Mesenchymal stem cell (in vitro differentiated cells and primary cell): ENCODE measurements around the gene IPP.

ENCODE experiments used
- DNase-seq: peaks from one replicate; pipeline ENCODE4 v3.0.0-alpha.2; 2013
- H2AFZ ChIP-seq: one replicate; pipeline ENCODE4 v1.6.1; 2013; ENCODE audit warnings: low read depth, mild to moderate bottlenecking, control low read depth, inconsistent platforms, low read length, moderate library complexity
- H2AK5ac ChIP-seq: 2 replicates; pipeline ENCODE4 v1.6.1; 2013; ENCODE audit warnings: low read length, moderate library complexity, mild to moderate bottlenecking, inconsistent platforms; ENCODE audit not compliant: severe bottlenecking
- H2BK120ac ChIP-seq: one replicate; pipeline ENCODE4 v1.6.1; 2013; ENCODE audit warnings: low read depth, mild to moderate bottlenecking, inconsistent platforms, low read length, moderate library complexity
- H2BK12ac ChIP-seq, 2 experiments: one replicate each; pipeline ENCODE4 v1.6.1; 2013; ENCODE audit warnings: inconsistent platforms in 2 of 2, low read length in 2 of 2, mild to moderate bottlenecking in 2 of 2, moderate library complexity in 2 of 2, control low read depth in 1 of 2
- H2BK15ac ChIP-seq: one replicate; pipeline ENCODE4 v1.6.1; 2013; ENCODE audit warnings: mild to moderate bottlenecking, low read depth, inconsistent platforms; ENCODE audit not compliant: poor library complexity, severe bottlenecking
- H2BK5ac ChIP-seq: 2 replicates; pipeline ENCODE4 v1.6.1; 2013; ENCODE audit warnings: low read depth, mild to moderate bottlenecking, low read length, control low read depth, inconsistent platforms; ENCODE audit not compliant: poor library complexity, severe bottlenecking
- H3K14ac ChIP-seq, 2 experiments: one replicate each; pipeline ENCODE4 v1.6.1; 2013; ENCODE audit warnings: inconsistent platforms in 2 of 2, low read length in 2 of 2, control low read depth in 1 of 2, mild to moderate bottlenecking in 1 of 2, moderate library complexity in 1 of 2
- H3K18ac ChIP-seq, 2 experiments: one replicate each; pipeline ENCODE4 v1.6.1; 2013; ENCODE audit warnings: inconsistent platforms in 2 of 2, low read length in 2 of 2, control low read depth in 1 of 2, low read depth in 1 of 2, mild to moderate bottlenecking in 1 of 2
- H3K23ac ChIP-seq, 2 experiments: one replicate each; pipeline ENCODE4 v1.6.1; 2013; ENCODE audit warnings: inconsistent platforms in 2 of 2, low read length in 2 of 2, mild to moderate bottlenecking in 2 of 2, moderate library complexity in 2 of 2, control low read depth in 1 of 2
- H3K27ac ChIP-seq: 2 replicates; pipeline ENCODE4 v1.5.1; 2013; ENCODE audit warnings: mild to moderate bottlenecking, moderate library complexity, low read length, control low read depth, inconsistent platforms; ENCODE audit not compliant: poor library complexity, severe bottlenecking
- H3K27me3 ChIP-seq, 2 experiments: 2 replicates each; pipeline versions ENCODE4 v1.6.1 to v1.7.0; 2013; ENCODE audit warnings: low read length in 2 of 2, mild to moderate bottlenecking in 2 of 2, moderate library complexity in 2 of 2, control low read depth in 1 of 2, inconsistent platforms in 1 of 2; ENCODE audit not compliant: control insufficient read depth in 1 of 2, insufficient read depth in 1 of 2
- H3K36me3 ChIP-seq, 2 experiments: 2 replicates each; pipeline versions ENCODE4 v1.6.1 to v1.7.0; 2013; ENCODE audit warnings: low read length in 2 of 2, control low read depth in 1 of 2, inconsistent platforms in 1 of 2, low read depth in 1 of 2, mild to moderate bottlenecking in 1 of 2; ENCODE audit not compliant: insufficient read depth in 2 of 2, control insufficient read depth in 1 of 2
- H3K4ac ChIP-seq, 2 experiments: one replicate each; pipeline ENCODE4 v1.6.1; 2013; ENCODE audit warnings: inconsistent platforms in 2 of 2, low read length in 2 of 2, mild to moderate bottlenecking in 2 of 2, moderate library complexity in 2 of 2, control low read depth in 1 of 2, low read depth in 1 of 2
- H3K4me1 ChIP-seq: 2 replicates; pipeline ENCODE4 v1.6.1; 2013; ENCODE audit warnings: low read depth, low read length, control low read depth; ENCODE audit not compliant: control insufficient read depth, insufficient read depth
- H3K4me2 ChIP-seq: 2 replicates; pipeline ENCODE4 v1.6.1; 2013; ENCODE audit warnings: low read length, mild to moderate bottlenecking, inconsistent platforms; ENCODE audit not compliant: poor library complexity, severe bottlenecking
- H3K4me3 ChIP-seq, 2 experiments: 2 replicates each; pipeline versions ENCODE4 v1.5.1 to v1.7.0; 2013; ENCODE audit warnings: low read length in 2 of 2, mild to moderate bottlenecking in 2 of 2, control low read depth in 1 of 2, low read depth in 1 of 2; ENCODE audit not compliant: insufficient read depth in 1 of 2
- H3K79me1 ChIP-seq: replicated peaks from 2 replicates; pipeline ENCODE4 v1.6.1; 2013; ENCODE audit warnings: mild to moderate bottlenecking, control low read depth, low read length, inconsistent platforms; ENCODE audit not compliant: poor library complexity, severe bottlenecking
- H3K9ac ChIP-seq: 2 replicates; pipeline ENCODE4 v1.7.0; 2013; ENCODE audit warnings: mild to moderate bottlenecking, low read length, moderate library complexity
- H3K9me3 ChIP-seq: 2 replicates; pipeline ENCODE4 v1.7.0; 2013; ENCODE audit warnings: mild to moderate bottlenecking, low read length; ENCODE audit not compliant: control insufficient read depth
- H4K8ac ChIP-seq: one replicate; pipeline ENCODE4 v1.6.1; 2013; ENCODE audit warnings: inconsistent platforms, mild to moderate bottlenecking, low read length, moderate library complexity
- H4K91ac ChIP-seq: one replicate; pipeline ENCODE4 v1.6.1; 2013; ENCODE audit warnings: mild to moderate bottlenecking, low read length, inconsistent platforms
- WGBS: methylation state at CpG from one replicate; pipeline ENCODE4 v1.1.7; 2013; ENCODE audit warnings: mixed read lengths; 5-methylcytosine and 5-hydroxymethylcytosine counted together

The IPP gene

DNA sequence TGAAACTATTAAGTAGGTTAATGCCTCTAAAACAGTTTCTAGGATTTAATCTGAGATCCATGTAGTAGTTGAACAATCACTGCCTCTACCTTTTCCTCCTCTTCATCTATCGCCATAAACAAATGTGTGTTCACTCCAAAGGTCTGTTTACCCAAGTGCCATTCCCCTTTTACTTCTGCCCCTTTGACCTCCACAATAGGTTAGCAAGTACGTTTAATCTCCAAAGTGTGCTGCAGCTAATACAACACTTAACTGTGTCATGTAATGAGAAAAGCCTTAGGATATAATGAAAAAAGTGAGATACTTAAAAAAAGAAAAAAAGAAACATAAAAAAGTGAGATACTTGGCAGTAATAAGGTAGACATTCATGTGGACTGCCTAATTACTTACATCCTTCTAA lies 92.3 kb downstream of the IPP start:
- no peak overlapping the region for H2BK120ac ChIP-seq
- H2BK5ac ChIP-seq = no peak overlapping the region
- H3K14ac ChIP-seq = no peak overlapping the region
- H3K4ac ChIP-seq = no peak overlapping the region
- H3K27me3 ChIP-seq = no peaks in the 10 kb centered on the region
- H4K91ac ChIP-seq = no peak overlapping the region
- no peak overlapping the region for H3K27ac ChIP-seq
- 93% methylated on average over 1 of the region's 2 CpGs for WGBS
- no peak overlapping the region for H4K8ac ChIP-seq
- no peak overlapping the region for H2BK15ac ChIP-seq
- H2BK12ac ChIP-seq = no peak overlapping the region
- no peak overlapping the region for H2AFZ ChIP-seq
- H3K4me3 ChIP-seq = no peak overlapping the region
- no peaks in the 10 kb centered on the region for H3K9me3 ChIP-seq
- H3K18ac ChIP-seq = no peak overlapping the region
- H3K4me1 ChIP-seq = no peaks in the 10 kb centered on the region
- H3K79me1 ChIP-seq = peaks cover 29% of the 10 kb centered on the region
- no peak overlapping the region for H3K23ac ChIP-seq
- DNase-seq = no peak
- no peak overlapping the region for H2AK5ac ChIP-seq
- H3K9ac ChIP-seq = no peak overlapping the region
- peaks cover 39 to 83% of the 10 kb centered on the region in 2 experiments for H3K36me3 ChIP-seq
- no peak overlapping the region for H3K4me2 ChIP-seq

- Histone ChIP-seq H3K9me3 (no peaks in the 10 kb centered on the region), H3K4me2 (no peak overlapping the region), H4K91ac (no peak overlapping the region), H3K36me3 (peaks cover 41 to 96% of the 10 kb centered on the region in 2 experiments), H3K9ac (no peak overlapping the region), H3K14ac (no peak overlapping the region), H2AK5ac (no peak overlapping the region), H2BK5ac (no peak overlapping the region), H3K27me3 (no peaks in the 10 kb centered on the region), H3K4me3 (no peak overlapping the region), H3K27ac (no peak overlapping the region), H4K8ac (no peak overlapping the region), H2AFZ (no peak overlapping the region), H3K79me1 (peaks cover 33% of the 10 kb centered on the region), H3K18ac (no peak overlapping the region), H3K4me1 (no peaks in the 10 kb centered on the region), H2BK15ac (no peak overlapping the region), H2BK120ac (no peak overlapping the region), H3K23ac (no peak overlapping the region), H2BK12ac (no peak overlapping the region), H3K4ac (no peak overlapping the region)
- no peak for DNase-seq
- WGBS = 100% methylated on average over 1 of the region's 3 CpGs
Measured at GRCh38 chr1:45656573-45657226, 93.8 kb downstream of the IPP start.

DNA sequence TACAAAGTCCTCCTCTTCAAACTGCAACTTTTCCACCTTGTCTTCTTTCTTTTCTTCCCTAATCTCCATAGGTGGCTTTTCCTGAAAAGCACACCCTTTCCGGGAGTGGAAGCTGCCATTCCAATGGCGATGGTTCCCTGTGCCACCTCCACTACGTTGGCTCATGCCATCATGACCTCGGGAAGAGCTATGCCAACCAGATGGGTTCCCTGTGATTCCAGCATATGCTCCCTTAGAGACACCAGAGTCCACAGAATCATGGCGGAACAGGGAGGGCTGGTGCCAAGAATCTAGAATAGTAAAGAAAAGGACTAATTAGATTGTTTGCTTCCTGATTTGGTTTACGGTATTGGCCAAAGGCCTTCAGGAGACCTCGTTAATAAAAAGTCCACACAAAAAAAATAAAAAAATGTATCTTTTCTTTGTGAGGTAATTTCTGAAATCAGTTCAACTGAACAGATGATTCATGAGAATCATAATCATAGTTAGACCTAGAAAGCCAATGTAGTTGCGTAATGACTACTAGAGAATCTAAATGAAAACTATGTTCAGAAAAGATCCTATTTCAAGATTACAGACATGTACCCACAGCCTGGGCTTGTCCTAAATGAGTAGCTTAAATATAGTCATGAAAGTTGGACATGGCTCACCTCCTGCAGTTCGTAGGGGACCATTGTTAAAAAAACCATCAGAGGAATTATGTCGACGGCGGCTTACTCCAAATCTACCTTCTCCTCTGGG lies 95.7 kb downstream of the IPP start:
- WGBS = over 99% methylated on average over 7 of the region's 12 CpGs
- Histone ChIP-seq H3K4me1 (no peaks in the 10 kb centered on the region), H2BK5ac (no peak overlapping the region), H3K14ac (no peak overlapping the region), H3K4ac (no peak overlapping the region), H3K36me3 (peaks cover 49 to 100% of the 10 kb centered on the region in 2 experiments), H3K4me2 (no peak overlapping the region), H4K91ac (no peak overlapping the region), H3K27me3 (no peaks in the 10 kb centered on the region), H3K4me3 (no peak overlapping the region), H2BK15ac (no peak overlapping the region), H3K23ac (no peak overlapping the region), H2AK5ac (no peak overlapping the region), H4K8ac (no peak overlapping the region), H3K9me3 (no peaks in the 10 kb centered on the region), H3K9ac (no peak overlapping the region), H3K18ac (no peak overlapping the region), H2BK12ac (no peak overlapping the region), H2AFZ (no peak overlapping the region), H2BK120ac (no peak overlapping the region), H3K79me1 (peaks cover 39% of the 10 kb centered on the region), H3K27ac (no peak overlapping the region)
- DNase-seq = no peak
